Stimulated activated CD4-positive, alpha-beta T cell treated with anti-CD3 and anti-CD28 coated beads, Interleukin-15, amount 100 ng/mL, for 24 hours (primary cell): ENCODE measurements around the gene SLX9.
"Not testable (repeated sequence)": the region's sequence is repeated elsewhere in the genome, so short reads cannot be mapped to it uniquely, and the experiment has no call there.

ENCODE experiments used
- DNase-seq: peaks from one replicate; pipeline ENCODE4 v3.0.0-alpha.2; 2020

SLX9 gene

DNA sequence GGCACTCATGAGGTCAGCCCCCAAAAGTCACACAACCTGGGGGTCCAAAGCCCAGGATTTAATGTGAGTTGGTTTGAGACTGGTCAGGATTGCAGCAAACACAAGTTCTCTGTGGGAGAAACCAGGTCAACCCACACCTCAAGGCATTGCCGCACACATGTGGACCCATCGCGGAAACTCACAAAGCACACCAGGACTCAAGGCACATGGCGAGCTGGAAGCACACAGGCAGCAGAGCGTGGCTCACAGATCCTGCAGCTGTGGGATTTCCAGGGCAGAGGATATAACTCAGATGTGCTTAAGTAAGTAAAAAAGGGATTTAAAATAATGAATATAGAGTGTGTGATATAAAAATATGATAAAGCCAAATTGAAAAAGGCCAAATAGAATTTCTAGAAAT is 82.9 kb downstream of the SLX9 start:
- DNase-seq: no peak

DNA sequence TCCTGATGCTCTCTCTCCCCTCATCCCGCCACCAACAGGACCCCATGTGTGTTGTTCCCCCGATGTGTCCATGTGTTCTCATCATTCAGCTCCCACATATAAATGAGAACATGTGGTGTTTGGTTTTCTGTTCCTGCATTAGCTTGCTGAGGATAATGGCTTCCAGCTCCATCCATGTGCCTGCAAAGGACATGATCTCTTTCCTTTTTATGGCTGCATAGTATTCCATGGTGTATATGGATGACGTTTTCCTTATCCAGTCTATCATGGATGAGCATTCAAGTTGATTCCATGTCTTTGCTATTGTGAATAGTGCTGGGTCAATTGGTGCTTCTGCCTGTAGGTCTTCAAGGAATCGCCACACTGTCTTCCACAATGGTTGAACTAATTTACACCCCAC is 84.7 kb downstream of the SLX9 start:
- DNase-seq: not testable (repeated sequence)

DNA sequence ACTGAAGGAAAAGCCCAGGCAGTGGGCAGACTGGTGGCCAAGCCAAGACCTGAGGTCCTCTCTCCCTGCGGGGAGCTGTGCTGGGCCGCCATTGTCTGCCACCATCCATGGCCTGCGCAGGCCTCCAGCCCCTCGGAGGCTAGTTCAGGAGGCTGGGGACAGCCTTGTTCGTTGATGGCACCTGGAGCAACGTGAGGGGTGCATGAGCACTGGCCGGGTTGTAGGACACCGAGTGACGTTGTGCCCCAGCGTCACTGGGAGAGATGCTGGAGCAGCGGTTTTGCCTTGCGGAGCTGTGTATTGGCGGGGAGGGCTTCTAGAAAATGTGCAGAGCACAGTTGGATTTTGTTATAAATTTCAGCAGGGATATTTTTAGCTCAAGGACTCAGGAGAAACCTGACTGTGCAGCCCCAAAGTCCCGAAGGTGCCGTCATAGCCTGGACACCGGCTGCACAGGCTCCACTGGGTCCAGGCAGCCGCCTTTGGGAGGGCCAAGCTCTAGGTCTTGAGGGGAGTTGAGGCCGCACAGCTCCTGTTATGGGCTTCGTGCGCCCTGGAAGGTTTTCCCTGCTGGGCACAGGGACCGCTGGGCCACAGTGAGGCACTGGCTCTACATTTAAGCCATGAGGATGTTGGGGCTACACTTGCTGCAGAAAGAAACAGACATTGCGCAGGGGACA is 86.4 kb downstream of the SLX9 start:
- no peak for DNase-seq
